Measurements from ENCODE around the gene NKD2.

Gene NKD2

DNA sequence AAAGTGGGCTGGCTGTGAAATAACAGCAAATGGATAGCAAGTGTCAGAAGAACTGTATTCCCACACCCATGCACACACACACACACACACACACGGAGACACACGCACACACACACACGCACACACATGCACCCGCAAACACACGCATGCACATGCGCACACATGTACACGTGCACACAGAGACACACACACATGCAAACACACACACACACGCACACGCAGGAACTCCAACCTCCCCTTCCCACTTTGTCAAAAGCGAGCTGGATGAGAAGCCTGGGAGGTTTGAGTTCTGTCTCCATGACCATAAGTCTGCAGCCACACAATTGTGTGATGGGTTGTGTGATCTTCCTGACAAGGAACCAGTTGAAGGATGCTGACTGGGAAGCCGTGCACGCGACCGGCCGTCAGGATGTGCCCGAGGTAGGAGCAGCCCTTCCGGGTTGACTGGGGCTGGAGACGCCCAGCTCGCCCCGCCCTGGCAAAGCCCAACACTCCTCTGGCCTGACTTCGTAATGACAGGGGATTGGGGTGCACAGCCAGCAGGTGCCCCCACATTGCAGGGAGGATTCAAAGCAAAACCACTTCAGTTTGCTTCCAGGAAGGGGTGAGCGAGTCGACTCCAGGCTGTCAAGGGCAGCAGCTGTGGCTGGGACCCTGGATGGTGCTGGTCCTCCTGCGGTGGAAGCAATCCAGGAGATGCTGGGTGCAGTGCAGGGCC is 29.3 kb upstream of the NKD2 start:
- no peak for DNase-seq (ENCODE audit: low read depth in 2 of 2)

DNA sequence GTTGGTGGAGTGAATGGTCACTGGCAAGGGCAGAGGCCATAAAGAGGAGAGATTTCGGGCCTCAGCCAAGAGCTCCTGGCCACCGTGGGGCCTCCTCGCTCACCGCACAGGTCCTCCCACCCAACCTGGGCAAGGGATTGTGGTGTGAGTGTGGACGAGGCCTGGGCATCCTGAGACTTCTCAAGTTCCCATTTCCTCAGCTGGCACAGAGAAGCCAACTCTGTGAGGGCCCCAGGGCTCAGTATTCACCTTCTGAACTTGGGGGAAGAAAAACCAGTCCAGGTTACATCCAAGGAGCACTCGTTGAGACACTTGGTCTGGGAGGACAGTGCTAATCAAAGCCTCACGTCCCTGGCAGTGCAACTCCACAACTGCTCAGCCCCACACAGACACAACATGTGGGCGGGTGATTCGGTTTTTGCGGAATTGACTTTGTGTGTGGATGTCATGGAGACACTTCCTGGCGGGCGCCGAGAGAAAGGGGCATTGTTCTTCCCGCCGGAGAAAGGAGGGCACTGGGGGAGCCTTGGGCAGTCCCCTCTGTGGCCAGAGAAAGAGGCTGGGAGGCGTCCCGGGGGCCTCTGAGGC is 28.5 kb upstream of the NKD2 start:
- DNase-seq (ENCODE audit: low read depth in 2 of 2) = no peak

DNA sequence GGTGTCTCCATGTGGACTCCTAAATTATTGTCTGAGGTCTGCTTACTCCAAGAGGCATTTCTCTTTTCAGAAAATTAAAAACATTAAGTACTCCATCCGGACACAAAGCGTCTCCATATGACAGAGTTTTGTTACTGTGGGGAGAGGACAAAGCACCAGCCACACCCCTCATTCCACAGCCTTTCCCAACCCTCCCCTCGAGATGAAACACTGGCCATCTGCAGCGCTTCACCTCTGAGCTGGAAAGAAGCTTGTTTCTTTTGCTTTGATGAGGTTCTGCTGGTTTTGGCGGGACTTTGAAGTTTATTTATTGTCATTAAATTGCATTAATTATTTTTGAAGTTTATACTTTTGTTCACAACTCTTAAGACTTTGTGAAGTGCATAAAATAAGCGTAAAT is 27.6 kb upstream of the NKD2 start:
- DNase-seq (ENCODE audit: low read depth in 2 of 2) = no peak

DNA sequence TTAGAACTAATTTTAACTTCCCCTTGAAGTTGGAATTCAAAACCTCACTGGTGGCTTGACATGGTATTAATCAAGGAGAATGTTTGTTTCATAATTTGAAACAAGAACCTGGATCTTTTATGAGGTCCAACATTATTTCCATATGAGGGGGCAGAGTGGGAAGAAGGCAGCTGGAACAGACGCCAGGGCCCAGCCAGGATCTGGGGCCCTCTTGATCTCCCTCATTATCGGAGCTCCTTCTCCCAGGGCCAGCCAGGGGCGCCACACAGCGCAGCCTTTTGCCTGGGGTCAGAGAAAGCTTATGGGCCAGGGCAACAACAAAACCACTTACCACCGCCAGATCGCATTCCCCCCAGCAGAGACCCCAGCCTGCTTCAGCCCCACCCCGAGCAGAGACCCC is 27.1 kb upstream of the NKD2 start:
- no peak for DNase-seq (ENCODE audit: low read depth in 2 of 2)

DNA sequence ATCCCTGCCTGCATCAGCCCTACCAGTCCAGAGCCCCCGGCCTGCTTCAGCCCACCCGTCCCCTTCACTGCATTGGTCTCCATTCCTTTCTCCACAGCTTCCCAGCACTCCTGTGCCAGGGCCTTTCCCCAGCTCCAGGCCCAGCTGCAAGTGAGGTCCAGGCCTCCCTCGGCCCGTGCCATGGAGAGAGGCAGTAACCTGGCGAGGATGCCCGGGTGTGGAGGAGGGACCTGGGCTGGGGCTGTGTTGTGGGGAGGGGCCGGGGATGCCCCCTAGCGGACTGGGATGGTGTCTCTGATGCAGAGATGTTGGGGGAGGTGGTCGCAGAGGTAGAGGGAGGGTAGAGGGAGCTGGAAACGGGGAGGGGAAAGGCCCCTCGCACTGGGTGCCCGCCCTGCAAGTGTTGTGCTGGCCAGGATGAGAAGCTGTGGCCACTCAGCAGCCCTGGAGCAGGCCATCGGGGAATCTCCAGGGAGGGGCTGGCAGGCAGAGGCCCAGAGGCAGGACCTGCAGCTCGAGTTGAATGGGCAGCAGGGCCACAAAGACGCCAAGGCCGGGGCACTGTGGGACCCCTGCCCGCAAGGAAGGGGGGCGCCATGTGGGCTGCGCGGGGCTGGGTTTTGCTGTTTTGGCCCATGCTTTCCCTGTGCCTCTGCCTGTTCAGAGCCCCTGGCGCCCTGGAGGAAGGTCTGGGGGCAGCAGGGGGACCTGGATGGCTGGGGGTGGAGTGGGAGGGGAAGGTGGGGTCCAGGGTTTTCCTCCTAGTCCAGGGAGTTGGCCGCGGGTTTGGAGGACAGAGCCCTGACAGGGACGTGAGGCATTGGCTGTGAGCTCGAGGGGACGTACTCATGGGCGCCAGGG is 26.0 kb upstream of the NKD2 start:
- DNase-seq (ENCODE audit: low read depth in 2 of 2) = no peak

DNA sequence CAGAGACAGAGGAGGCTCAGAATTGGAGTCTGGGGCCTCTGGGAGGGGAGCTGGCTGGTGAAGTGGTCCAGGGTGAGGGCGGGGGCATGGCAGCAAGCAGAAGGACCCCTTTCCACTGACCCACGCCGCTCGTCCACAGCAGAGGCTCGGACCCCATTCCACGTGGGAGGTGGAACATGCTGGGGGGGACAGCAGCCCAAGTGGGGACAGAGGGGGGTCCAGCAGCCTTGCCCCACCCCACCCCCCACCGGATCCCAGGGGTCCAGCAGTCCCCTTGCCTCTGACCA is 25.4 kb upstream of the NKD2 start:
- no peak for DNase-seq (ENCODE audit: low read depth in 2 of 2)

DNA sequence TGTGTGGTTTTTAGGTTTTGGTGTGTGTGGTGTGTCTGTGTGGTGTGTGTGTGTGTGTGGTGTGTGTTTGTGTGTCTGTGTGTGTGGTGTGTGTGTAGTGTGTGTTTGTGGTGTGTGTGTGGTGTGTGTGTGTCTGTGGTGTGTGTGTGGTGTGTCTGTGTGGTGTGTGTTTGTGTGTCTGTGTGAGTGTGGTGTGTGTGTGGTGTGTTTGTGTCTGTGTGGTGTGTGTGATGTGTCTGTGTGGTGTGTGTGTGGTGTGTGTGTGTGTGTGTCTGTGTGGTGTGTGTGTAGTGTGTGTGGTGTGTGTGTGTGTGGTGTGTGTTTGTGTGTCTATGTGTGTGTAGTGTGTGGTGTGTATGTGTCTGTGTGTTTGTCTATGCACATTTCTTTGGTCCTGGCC is 25.0 kb upstream of the NKD2 start:
- DNase-seq (ENCODE audit: low read depth in 2 of 2) = no peak

DNA sequence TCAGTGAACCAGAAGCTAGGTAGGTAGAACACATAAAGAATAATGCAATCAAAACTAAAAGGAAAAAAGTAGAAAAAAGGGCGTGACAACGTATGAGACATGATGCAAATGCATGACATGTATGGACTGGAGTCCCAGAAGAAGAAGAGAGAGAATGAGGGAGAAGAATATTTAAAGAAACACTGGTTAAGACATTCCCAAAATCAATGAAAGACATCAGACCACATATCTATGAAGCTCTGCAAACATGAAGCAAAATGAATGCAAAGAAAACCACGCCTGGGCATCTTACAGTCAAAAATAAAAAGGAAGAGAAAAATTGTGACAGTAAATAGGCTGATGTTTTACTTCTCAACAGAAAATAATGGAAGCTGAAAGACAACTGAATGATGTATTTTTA is 23.8 kb upstream of the NKD2 start:
- no peak for DNase-seq (ENCODE audit: low read depth in 2 of 2)

DNA sequence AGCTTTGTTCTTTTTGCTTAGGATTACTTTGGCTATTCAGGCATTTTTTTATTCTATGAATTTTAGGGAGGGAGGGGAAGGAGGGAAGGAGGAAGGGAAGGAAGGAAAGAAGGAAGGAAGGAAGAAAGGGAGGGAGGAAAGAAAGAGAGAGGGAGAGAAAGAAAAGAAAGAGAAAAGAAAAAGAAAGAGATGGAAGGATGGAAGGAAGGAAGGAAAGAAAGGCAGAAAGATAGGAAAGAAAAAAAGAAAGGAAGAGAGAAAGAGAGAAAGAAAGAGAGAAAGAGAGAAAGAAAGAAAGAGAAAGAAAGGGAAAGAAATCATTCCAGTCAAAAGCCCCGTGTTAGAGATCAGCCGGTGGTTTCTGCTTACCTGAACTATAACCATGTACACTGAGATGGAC is 20.8 kb upstream of the NKD2 start:
- DNase-seq (ENCODE audit: low read depth in 2 of 2) = no peak

DNA sequence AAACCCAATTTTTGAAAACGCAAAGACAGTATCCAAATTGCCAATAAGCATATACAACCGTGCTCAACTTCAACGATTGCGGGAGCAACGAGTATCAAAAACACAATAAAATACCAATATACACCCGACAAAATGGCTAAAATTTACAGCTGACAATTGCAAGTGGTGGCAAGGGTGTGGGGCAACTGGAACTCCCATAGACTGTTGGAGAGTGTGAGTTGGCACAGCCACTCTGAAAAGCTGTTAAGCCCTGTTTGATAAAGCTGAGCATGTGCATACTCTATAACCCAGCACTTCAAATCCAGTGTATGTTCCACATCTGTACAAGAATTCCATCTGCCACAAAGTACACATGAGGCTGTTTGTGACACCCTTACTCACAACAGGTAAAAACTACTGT is 20.3 kb upstream of the NKD2 start:
- DNase-seq (ENCODE audit: low read depth in 2 of 2) = no peak

DNA sequence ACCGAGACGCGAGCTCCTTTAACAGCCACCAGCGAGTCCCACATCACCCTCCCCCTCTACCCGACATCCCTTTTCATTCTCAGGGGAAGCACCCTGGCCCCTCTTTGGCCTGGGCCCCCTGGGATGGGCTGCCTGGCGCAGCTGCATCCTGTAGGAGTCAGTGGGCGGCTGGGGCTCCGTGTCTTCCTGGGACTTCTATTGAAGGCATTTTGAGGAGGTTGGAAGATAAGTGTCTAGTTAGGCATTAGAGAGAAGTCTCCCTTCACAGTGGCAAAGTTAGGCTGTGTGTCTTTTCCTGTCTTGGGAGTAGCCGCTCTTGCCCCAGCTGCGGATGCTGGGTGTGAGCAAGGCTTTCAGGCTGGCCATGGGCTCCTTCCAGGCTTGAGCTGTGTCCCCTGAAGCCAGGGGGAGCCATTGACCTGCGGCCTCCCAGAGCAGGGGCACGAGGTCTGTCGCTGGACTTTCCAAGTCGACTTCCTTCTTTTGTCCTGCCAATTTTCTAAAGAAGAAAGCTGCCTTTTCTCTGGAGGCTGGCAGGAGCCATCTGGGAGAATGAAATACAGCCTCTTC is 18.6 kb upstream of the NKD2 start:
- DNase-seq (ENCODE audit: low read depth in 2 of 2) = no peak

DNA sequence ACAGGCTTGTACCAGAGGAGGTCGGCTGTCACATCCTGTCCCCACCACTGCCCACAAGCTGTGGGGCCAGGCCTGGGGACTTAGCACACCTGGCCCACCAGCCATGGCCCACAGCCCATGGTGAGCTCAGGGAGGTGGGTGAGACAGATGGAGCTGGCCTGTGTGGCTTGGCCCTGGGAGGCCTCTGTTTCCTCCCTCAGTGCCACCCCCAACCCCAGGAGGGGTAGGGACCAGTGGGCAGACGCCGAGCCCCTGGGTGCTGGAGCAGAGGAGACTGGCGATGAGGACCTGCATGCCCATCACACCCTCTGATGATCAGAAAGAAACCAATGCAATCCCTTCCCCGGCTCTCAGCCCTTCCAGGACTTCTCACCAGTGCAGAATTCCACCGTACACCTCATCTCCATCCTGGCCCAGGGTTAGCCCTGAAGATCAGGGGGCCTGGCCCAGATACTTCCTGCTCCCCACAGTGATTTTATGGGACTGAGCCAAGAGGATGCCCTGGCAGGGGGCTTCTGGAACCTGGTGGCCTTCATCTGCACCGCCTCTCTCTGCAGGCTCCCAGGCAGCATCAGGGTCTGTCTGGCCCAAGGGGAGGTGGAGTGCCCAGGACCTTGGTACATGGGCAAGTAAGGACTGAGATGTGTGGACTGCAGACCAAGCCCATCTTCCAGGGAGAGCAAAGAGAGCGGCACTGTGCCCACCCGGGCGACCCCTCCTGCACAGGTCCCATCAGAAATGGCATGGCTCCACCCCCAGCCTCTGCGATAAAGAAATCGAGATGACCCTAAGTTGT is 16.9 kb upstream of the NKD2 start:
- no peak for DNase-seq (ENCODE audit: low read depth in 2 of 2)

DNA sequence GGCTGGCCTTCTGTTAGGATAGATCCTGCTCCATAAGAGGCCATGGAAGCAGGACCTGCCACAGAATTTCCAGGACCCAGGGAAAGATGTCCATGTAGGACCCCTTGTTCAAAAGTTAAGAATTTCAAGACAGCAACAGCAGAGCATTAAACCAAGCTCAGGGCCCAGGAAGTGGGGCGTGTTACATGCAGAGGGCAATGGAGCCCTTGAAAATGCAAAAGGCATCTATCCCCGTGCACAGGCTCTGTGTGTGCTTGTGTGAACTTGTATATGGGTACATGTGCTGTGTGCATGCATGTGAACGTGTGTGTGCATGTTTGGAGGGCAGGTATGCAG is 14.4 kb upstream of the NKD2 start:
- DNase-seq (ENCODE audit: low read depth in 2 of 2) = no peak

DNA sequence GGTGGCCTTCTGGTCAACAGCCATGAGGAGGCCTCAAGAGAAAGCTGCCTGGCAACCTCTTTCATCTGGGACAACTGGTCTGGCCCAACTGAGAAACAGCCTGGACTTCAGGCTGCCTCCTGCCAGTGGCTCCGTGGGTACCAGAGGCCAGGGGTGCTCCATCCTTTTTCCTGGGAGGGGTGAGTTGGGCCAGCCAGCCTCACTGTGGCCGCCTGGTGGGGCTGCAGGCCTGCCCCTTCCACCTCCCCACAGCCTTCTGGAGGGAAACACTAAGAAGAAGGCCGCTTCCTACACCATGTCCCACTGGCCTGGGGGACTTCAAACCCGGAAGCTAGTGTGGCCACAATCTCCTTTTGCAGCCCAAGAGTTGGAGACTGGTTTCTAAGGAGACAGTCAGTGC is 13.8 kb upstream of the NKD2 start:
- DNase-seq (ENCODE audit: low read depth in 2 of 2) = no peak

DNA sequence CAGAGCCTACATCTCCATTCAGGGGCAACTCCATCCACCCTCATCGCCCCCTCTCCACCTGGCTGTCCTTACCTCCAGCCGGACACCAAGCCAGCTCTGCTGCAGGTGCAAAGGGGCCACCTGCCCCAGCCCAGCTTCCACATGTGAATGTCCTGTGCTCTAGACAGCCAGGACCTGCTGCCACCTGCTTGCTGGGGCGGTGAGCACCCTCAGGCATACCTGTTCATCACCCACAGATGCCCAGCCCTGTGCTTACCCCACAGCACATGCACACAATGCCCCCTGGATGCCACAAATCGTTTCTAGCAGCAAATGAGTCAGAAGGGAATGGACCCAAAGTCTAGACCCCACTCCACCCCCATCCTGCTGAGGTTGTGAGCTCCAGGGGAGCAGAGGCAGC is 13.3 kb upstream of the NKD2 start:
- no peak for DNase-seq (ENCODE audit: low read depth in 2 of 2)

DNA sequence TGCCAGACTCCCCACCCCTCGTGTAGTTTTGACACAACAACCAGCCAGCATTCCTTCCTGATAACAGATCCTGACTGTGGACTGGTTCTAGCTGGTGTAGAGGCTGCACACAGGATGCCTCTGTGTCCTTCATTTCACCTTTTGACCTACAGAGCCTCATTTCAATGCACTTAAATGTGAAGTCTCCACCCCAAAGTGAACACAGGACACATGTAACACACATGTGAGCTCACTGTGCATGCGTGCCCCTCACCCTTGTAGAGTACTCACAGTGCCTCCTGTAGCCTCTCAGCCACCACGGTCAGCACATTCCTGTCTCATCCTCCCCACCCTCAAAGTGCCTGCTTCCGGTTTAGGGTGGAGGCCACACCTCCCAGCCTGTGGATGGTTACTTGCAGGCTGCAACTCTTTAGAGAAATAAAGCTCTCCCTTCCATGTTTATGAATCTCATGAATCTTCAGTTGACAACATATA is 11.6 kb upstream of the NKD2 start:
- DNase-seq (ENCODE audit: low read depth in 2 of 2) = no peak

DNA sequence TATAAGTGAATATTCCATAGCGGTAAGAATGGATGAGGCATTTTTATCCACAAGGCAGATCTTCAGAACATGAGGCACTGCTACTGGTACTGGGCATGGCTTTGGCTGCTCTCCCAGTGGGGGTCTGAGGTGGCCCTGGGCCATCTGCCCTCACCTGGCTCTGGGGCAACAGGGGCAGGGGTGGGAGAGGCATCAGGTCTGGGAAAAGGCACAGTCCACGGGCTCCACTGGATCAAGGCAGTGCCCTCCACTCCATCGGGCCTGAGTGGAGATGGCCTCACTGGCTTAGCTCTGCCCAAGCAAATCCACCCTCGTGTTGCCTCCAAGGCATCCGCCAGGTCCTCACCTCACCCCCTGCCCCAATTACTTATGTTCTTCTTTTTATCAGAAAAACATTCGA is 10.9 kb upstream of the NKD2 start:
- no peak for DNase-seq (ENCODE audit: low read depth in 2 of 2)

DNA sequence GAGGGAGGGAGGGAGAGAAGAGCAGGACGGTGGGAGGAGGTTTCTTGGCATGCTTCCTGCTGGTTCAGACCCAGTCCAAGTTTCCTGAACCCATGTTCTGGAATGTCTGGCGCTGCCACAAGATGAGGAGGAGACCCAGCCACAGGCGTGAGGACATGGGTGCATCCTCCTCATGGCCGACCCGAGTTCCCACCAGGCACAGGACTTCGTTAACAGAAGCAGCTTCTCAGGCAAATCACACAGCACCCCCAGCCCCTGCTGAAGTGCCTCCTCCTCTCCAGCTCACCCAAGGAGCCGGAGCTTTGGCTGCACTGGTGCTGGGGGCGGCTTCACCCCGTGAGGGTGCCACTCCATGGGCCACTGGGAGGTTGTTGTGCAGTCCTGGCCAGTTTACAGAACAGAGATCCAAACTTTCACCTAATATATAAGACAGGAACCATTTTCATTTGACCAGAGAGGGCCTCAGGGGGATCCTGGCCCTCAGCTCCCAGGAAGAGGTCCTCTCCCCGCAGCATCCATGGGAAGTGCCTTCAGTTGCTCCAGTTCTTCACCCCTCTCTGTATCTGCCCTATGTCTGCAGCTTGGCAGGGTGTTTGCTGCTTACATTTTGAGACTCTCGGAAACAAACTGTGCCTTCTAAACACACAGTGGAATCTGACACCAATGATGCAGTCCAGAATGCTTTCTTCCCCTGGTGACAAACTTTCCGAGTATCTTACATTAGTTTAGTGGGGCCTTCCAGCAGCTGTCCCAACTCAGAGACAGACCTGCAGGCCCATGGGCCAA is 10.2 kb upstream of the NKD2 start:
- DNase-seq (ENCODE audit: low read depth in 2 of 2) = no peak

DNA sequence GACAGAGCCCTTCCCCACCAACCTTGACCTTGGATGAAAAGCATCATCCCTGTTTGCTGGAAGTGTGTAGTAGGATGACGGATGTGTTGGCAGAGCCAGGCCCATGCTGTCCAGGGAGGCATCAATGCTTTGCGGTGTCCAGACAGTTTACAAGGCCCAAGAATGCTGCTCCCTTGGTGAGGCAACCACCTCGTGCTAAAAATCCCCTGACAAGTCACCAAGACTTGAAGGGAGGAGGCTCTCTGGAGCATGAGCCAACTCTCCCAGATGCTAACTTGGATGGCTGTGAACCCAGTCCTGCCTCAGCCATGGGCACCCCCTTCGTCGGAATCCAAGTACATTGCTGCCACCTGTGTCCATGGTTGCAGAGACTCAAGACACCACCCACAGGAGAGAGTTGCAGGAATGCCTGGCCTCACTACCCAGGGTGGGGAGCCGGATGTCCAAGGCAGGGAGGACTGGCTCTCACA is 9.5 kb upstream of the NKD2 start:
- no peak for DNase-seq (ENCODE audit: low read depth in 2 of 2)

DNA sequence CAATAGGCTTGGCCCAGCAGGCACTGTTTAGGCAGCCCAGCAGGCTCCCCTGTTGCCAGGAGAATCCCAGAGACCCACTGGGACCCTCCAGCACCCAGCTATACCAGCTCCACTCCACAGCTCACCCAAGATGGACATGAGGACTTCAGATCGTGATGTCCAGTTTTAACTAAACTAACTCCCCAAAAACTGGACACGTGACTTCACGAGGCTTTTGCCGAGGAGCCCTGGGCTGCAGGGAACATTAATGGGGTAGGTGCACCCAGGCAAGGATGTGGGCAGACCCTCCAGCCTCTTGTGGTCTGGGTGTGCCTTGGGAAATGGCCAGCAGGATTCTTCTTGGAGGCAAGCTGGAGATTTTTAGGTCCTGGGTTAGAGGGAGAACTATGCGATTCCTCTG is 8.9 kb upstream of the NKD2 start:
- DNase-seq (ENCODE audit: low read depth in 2 of 2) = no peak

DNA sequence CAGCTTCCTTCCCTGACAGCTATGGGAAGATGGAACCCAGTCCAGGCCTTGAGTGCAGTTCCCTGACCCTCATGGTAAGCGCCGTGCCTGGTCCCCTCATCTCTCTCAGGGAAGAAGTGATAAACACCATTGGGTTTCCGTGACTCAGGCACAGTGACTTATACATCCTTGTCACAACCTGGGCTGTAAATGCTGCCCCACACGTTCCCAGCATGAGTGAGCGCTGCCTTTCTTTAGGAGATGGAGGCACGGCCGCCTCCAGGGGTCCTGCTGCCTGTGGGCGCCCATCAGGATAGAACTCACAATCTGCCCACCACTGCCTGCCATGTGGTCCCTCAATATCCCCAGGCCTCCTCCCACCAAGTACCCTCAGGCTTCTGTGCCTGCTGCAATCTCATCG is 8.3 kb upstream of the NKD2 start:
- DNase-seq (ENCODE audit: low read depth in 2 of 2) = no peak

Data from stimulated activated CD8-positive, alpha-beta memory T cell treated with anti-CD3 and anti-CD28 coated beads, Interleukin-2, amount 100 ng/mL, for 1 hour (primary cell).